Stimulated activated CD4-positive, alpha-beta T cell treated with anti-CD3 and anti-CD28 coated beads, Interleukin-15, amount 100 ng/mL, for 24 hours (primary cell): ENCODE measurements around the gene RGS19.

Source experiments
- DNase-seq: peaks from one replicate; pipeline ENCODE4 v3.0.0-alpha.2; 2020

RGS19 gene

DNA sequence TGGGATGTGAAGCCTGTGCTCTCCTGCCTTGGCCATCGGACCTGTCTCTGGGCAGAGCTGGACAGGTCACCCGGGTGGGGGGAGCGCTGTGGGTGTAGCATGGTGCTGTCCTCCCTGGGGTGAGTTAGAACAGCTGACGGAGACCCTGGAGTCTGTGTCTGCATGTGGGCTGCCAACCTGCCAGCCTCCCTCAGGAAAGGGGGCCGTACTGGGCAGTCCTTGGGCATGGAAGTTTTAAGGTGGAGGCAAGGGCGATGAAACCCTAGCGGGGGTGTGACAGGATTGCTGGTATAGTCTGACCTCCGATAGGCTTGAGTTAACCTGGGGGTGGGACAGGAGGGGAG, 32.3 kb downstream of the RGS19 start:
- DNase-seq = no peak

DNA sequence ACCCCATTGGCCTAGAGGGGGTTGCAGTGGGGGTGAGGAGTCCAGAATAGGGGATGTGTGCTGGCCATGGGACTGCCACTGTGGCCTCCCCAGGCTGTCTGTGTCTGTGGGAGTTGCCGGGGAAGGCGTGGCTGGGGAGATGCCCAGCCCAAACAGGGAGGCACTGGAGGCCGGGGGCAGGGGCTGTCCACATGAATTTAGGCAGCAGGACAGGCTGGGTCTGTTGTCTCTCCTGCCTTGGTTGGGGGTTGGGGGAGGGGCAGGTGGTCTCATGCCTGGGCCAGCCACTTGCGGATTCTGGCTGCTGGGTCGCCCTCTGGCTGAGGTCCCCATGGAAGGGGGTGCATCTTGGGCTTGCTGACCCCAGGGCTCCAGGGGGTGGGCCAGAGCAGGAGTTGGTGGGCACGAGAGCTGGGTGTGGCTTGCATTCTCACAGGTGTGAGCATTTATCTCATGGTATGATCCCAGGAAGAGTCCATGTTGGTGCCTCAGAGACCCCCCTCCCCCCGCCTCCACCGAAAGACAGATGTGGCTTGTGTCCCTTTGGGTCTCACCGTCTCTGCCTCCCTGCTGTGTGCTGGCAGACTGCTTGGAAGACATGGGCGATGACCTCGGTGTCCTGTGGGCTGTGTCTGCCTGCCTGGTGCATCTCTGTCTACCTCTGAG, 33.8 kb downstream of the RGS19 start:
- DNase-seq = no peak

DNA sequence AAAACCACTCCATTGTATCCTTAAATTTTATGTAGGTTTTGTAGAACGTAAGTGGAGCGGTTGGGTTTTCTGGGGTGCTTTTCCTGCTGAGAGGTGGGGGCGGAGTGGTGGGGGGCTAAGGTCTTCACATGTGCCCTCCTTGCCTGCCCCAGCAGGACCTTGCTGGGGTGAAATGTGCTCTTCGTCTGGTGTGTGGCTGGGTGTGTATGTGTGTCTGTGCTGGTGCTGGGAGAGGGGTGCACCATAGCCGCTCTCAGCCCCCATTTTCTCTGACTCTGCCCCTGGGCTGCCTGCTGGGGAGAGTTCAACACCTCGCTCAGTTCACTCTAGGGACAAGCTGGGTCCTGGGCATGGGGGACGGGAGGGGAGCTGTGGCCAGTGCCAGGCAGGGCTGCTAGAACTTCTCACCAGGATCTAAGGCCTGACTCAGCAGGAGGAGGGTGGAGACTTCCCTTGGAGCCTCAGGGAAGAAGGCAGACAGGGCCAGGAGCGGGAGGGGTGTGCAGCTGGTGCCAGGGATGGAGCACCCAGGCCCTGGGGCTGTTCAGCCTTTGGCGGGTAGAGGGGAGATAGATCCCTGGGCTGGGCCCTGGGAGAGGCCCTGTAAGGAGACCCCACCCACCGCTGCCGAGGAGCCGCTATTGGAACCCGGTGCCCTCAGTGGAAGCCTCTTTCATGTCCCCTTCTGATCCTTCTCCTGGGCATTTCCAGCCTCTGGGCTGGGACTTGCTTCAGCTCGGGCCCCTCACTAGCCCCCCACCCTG, 34.7 kb downstream of the RGS19 start:
- DNase-seq = no peak

DNA sequence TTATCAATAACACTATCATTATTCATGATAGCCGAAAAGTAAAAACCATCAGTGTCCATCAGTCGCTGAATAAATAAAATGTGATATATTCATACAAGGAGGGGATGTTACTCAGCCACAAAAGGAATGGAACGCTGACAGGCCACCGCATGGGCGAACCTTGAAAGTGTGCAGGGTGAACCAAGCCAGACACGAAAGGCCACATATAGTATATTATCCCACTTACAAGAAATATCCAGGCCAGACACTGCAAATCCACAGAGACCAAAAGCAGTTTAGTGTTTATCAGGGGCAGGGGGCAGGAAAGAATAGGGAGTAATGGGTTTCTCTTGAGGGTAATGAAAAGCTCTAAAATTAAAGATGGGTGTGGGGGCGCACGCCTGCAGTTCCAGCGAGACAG, 35.5 kb downstream of the RGS19 start:
- no peak for DNase-seq

DNA sequence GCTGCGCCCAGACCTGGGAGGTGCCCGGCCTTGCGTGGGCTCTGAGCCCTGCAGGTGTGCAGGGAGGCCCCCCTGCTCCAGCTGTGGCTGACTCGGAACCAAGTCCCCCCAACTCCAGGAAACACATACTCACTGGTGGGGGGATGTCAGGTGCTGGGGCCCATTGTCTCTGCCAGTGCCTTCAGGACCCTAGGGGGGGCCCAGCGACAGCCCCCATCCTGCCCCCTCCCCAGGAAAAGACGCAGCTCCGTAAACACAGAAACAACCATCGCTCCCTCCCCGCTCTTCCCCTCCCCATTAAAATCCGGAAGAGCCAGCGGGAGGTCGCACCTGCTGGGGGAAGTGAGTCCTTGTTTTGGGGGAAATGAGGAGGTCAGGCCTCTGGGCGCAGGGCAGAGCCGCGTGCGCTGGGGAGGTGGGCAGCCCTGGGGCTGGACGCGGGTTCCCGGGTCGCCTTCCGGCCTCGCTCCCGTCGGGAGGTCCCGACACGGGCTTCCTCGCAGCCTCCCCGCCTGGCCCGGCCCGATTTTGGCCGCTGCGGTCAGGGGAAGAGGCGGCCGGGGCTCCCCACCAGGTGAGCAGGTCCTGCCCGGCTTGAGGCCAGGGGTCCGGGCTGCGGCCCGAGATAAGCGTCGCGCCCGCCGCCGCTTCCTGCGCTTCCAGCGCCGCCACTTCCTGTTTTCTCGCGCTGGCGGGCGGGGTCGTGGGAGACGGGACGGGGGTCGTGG, 37.1 kb downstream of the RGS19 start:
- no peak for DNase-seq

DNA sequence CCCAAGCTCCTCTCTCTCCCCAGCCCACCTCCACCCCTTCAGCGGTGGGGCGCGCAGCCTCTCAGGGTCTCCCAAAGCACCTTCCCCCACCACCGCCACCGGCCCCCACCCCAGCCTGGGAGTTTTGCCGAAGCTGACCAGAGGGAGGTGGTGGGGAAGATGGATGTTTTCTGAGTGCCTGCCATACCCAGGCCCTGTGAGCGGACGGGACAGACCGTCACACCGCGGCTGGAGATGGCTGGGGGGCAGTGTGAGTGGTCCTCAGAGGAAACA, 37.6 kb downstream of the RGS19 start:
- DNase-seq = no peak

DNA sequence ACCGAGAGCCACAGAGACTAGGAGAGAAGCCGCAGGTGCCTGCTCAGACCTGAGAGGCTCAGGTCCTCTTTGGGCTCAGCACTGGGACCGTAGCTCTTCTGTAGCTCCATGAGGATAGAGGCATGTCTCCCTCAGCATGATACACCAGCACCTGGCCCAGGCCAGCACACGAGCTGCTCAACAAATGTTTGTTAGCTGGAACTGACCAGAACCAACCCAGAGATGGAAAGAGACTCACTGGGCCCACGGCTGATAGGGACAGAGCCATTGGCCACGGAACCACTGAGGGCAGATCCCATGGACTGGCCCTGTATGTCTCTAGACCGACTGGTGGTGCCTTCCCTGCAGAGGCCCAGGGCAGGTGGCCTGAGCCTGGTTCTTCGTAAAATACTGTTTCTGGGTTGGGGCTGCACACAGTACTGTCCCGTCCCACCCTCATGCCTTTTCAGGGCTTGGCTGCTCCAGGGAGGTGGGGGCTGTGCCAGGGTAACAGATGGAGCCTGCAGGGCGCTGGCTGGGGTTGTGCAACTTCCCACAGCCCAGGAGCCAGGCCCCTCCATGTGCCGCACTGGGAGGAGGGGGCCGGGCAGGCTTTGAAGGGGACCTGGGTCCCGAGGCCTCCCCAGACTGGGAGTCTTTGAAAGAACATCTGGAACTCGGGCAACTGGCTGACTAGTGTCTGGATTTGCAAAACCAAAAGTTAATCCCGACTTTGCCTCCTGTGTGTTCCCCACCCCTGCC, 38.1 kb downstream of the RGS19 start:
- DNase-seq = no peak

DNA sequence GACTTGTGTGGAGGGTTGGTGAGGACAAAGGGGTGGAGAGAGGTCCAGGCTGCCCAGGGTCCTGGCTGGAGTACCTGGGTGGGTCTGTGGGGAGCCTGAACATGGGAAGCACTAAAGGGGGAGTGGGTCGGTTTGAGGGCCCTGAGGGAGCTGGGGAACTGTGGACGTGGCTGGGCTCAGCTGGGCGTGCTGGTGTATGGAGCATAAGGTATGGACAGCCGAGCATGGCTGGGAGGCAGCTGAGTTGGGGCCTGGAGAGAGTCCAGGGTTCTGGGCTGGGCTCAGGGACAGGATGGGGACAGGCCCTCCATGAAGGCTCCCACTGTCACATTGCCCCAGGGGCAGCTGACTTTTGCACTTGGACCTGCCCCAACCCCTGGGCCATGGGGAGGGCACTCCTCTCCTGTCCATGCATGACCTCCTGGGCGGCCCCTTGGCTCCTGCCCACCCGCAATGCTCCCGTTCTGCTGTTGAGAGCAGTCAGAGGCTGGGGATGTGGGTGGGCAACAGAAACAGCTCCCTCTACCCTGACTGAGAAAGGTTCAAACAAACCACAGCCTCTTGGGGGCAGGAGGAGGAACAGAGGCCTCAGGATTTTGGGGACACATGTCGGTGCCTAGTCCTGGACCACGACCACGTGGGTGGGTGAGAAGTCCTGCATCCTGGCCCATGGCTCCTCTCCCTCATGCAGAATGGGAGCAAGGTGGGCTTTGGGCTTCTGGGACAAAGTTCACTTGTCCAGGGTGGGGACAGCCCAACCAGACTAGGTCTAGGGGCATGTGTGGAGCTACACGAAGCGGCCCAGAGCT, 38.9 kb downstream of the RGS19 start:
- DNase-seq = no peak

DNA sequence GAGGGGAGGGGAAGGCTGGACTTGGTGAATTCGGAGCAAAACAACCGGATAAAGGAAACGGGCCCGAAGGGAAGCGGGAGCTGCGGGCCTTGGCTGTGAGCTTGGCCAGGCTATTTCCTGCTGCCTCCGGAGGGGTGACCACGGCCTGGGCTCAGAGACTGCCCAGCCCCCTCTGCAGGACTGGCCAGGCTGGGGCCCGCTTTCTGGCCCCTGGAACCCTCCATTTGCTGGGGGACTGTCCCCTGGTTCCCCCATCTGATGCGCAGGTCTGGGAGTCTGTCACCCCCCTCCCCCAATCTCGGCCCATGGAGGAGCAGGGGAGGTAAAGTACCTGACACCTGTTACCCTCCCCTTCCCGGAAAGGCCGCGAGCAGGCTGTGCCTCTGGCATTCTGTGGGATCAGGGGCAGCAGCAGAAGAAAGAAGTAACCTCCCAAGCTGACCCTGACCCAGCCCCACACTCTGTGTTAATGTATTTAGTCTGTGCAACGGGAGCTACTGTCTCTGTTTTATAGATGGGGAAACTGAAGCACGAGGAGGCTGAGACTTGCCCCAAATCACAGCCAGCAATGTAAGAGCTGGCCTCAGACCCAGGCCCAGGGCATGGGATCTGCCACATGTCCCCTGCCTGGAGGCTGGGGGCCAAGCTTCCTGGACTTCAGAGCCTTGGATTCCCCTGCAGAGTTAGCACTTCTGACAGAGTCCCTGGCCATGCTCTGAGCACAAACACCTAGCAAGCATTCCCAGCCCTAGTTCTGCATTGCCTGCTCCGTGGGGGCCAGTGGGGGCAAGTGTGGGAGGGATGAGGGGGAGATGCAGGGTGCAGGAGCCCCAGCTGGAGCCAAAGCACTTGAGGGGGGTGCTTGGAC, 39.8 kb downstream of the RGS19 start:
- no peak for DNase-seq

DNA sequence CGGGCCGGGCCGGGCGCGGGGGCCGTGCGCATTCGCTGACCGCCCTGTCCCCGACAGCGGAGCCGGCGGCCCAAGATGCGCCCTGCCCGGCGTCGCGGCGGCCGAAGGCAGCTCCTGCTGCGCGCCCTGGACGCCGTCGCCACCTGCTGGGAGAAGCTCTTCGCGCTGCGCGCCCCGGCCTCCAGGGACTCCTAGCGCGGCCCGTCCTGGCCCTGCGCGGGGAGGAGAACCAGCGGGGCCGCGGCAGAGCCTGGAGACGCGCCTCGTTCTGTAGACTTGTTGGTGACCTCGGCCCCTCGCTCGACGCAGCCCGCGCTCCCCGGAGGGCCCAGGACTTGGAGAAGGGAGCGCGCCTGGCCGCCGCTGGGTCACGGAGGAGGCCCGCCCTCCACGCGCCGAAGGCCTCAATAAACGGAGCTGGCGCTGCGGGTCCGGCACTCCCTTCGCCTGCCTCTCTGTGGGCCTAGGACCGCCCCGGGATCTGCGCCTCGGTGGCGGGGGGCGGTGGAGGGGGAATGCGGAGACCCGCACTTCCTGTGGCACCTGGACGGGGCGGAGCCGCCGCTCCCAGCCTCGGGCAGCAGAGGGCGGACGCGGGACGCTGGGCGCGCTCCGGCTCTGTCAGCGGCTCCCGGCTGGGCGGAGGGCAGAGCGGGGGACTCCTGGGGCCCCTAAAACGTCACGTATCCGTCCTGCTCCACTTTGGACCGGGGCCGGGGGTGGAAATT, 40.6 kb downstream of the RGS19 start:
- peak; percentile 86 for DNase-seq

DNA sequence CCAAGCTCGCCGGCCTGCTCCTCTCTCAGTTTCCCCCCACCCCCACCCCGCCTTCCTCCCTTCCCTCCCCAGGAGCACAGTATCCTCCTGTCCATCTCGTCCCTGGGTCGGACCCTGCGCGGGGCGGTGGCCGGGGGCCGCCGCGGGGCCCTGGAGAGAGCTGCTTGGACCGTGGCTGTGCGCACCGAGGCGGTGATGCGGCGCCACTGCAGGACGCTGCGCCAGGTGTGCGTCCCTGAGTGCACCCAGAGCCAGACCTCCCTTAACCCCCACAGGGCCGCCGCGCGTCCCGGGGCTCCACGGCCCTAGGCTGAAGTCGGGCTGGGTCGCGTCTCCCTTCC, 41.1 kb downstream of the RGS19 start:
- DNase-seq = no peak

DNA sequence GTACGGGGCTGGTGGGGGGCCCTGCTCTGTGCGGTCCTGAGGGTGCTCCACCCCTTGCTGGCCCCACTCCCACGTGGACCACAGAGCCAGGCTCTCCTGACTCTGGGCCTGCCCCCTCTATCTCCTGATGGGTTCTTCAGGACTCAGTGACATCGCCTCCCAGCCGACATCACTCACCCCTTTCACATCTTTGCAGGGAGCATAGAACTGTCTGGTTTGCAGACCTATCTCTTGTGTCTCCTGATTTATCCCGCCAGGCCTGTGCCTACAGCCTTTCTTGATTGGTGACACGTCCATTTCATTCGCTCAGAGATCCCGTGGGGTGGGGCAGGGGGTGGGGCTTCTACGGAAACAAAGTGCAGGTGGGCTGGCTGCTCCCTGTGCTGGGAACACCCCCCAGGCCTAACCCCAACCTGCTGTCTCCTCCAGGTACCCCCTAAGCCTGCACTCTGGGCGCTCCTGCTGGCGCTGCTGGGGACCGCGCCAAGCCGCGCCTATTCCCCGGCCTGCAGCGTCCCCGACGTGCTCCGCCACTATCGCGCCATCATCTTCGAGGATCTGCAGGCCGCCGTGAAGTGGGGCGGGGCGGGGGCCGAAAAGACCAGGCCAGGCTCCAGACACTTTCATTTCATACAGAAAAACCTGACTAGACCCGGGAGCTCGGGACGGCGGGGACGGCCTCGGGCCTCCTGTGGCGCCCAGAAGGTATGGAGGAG, 41.7 kb downstream of the RGS19 start:
- no peak for DNase-seq

DNA sequence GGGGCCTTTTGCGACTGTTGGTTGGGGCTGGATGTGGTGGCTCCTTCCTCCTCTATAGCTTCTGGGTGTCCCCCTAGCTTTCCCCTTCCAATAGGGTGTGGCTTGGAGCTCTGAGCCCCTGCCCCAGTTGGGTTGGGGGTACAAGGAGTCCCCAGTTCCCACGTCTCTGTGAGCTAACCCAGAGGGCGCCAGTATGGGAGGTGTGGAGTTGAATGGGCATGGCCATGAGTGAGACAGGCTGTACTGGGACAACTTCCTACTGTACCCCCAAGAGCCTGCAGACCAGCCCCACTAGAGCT, 42.2 kb downstream of the RGS19 start:
- DNase-seq = no peak

DNA sequence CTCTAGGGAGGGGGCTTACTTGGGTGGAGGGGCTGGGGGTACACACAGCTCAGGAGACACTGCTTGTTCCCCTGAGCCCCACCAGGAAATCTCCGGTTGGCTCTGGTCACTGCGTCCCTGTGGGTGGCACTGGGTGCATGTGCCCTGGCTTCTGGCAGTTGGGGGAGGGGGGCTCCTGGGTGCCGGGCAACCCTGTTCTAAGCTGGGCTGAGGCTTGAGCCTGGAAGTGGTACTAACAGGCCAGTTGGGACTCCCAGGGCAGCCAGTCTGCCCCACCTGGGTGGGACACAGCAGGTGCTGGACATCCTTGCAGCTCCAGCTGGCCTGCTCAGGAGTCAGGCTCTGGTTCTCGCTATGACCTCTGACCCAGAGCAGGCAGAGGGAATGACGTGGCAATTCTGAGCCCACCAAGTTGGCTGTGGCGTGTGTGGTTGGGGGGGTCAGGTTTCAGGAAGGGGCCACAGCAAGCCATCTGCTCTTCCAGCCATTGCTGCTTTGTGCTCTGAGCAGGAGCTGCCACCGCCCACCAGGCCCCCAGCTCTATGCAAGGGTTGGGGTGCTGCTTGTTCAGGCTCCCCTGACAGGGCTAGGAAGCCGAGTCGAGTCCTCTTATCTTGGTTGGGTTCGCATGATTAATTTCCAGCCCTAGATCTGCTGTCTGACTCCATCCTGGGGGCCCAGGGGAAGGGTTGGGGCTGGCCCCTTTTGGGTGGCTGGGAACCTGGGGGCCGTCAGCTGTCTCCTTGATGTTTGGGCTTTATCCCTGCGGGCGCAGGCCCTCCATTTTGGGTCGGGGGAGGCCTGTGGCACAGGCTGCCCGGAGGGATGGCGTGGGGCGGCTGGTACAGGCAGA, 42.7 kb downstream of the RGS19 start:
- DNase-seq = no peak

DNA sequence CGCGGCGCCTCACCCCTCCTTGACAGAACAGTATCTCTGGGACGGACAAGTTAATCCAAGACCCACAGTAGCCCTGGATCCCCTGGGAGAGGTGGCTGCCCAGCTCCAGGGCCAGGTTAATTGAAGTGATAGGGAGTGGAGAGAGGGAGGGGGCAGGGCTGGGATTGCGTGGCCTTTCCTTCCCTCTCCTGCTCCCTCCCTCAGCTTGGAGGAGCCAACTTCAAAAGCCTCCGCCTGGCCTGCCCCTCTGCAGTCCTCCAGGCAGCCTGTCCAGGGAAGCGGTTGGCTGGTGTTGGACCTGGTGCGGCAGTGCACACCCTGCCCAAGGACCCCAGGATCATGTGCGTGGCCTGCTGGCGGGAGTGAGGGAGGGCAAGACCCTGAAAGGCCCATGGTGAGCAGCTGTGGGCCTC, 43.4 kb downstream of the RGS19 start, which contains the start of gene C20orf204:
Gene C20orf204, plus strand, starts transcription at position 250 of the 413 bp plus-strand sequence. Its CDS starts 142 bp downstream, at position 392.
- no peak for DNase-seq

DNA sequence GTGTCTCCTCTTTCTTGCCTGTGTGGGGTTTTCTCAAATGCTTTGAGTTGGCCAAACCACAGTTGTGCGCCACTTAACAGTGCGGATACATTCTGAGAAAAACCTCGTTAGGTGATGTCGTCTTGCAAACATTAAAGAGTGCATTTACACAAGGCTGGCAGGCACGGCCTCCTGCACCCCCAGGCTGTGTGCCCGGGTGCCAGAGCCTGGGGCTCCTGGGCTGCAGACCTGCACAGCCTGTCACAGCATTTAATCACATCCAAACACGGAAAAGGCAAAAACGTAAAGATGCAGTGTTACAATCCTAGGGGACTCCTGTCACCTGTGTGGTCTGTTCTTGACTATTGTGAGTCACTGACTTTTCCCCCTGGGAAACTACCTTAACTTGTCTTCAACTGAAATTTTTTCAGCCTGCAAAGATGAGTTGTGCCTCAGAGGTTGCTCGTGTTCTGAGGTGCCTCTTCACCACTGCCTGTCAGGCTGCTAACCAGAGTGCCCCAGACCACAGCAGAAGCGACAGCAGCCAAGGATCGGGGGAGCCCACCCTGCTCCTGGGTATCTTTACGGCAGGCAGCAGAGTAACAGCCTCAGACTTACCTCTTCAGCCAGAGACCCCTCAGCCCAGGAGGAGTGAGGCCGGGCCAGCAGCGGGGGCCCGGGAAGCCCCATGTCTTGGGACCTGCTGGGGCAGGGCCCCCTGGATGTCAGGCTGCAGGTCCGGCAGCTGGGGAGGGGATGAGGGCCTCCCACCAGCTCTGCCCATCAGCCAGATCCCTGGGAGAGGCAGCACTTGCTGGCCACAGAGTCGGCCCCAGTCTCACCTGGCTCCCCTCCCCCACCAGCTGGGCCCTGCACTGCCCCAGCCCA, 44.0 kb downstream of the RGS19 start:
- peak; percentile 38 for DNase-seq

DNA sequence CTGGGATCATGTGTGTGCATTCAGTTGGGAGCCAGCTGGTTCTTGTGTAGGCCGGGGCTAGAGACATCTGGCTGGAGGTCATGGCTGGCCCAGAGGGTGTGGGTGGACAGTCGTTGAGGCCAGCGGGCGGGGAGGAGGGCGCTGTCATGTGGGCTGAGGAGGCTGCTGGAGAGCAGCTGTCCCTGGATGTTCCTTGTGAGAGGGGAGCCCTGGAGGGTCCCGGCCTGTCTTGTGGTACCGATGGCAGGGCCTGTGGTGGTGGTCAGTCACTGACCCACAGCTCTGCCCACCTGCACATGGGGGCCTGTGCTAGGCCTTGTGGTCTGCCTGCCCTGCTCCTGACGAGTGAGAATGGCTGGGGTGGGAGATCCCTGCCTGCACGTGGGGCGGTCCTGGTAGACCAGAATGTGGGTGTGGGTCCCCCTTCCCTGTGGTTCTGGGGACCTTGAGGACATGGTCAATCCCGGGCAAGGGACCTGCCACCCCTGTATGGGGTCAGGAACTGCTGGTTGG, 45.3 kb downstream of the RGS19 start:
- DNase-seq = no peak
